Hepatocyte (in vitro differentiated cells): ENCODE data around the gene WDR91. TPM values are rescaled to one million over a fixed set of nuclear protein-coding genes. Genes with fewer than 3 reads are reported as not detected.
"Not testable (repeated sequence)": the region's sequence is repeated elsewhere in the genome, so short reads cannot be mapped to it uniquely, and the experiment has no call there.

ENCODE experiments used
- DNase-seq: peaks from one replicate; pipeline ENCODE4 v3.0.0-alpha.2; 2016; ENCODE audit warnings: low spot score
- H2AFZ ChIP-seq: fragments of 200-600 bp; sonication (generic); 2 replicates; pipeline ENCODE4 v1.6.0; 2016; ENCODE audit warnings: antibody characterized with exemption, mild to moderate bottlenecking
- H3K27ac ChIP-seq: fragments of 200-600 bp; sonication (generic); 2 replicates; pipeline ENCODE4 v1.5.1; 2016; ENCODE audit warnings: mild to moderate bottlenecking
- H3K27me3 ChIP-seq: fragments of 200-600 bp; sonication (generic); 2 replicates; pipeline ENCODE4 v1.6.1; 2016
- H3K36me3 ChIP-seq: fragments of 200-600 bp; sonication (generic); replicated peaks from 2 replicates; pipeline ENCODE4 v1.5.1; 2016; ENCODE audit warnings: low read depth; ENCODE audit not compliant: insufficient read depth
- H3K4me1 ChIP-seq: fragments of 200-600 bp; sonication (generic); 2 replicates; pipeline ENCODE4 v1.5.1; 2016; ENCODE audit warnings: mild to moderate bottlenecking, moderate library complexity; ENCODE audit not compliant: insufficient read depth
- H3K4me2 ChIP-seq: fragments of 200-600 bp; sonication (generic); 2 replicates; pipeline ENCODE4 v1.6.0; 2016
- H3K4me3 ChIP-seq: fragments of 200-600 bp; sonication (generic); 2 replicates; pipeline ENCODE4 v1.5.1; 2016; ENCODE audit warnings: mild to moderate bottlenecking
- H3K79me2 ChIP-seq: fragments of 200-600 bp; sonication (generic); 2 replicates; pipeline ENCODE4 v1.6.0; 2017; ENCODE audit warnings: mild to moderate bottlenecking
- H3K9me2 ChIP-seq: fragments of 200-600 bp; sonication (generic); replicated peaks from 2 replicates; pipeline ENCODE4 v1.6.0; 2017; ENCODE audit warnings: mild to moderate bottlenecking; ENCODE audit not compliant: insufficient read depth
- H3K9me3 ChIP-seq: fragments of 200-600 bp; sonication (generic); 2 replicates; pipeline ENCODE4 v1.5.1; 2016; ENCODE audit warnings: low read depth, mild to moderate bottlenecking
- H4K20me1 ChIP-seq: fragments of 200-600 bp; sonication (generic); 2 replicates; pipeline ENCODE4 v1.6.0; 2016; ENCODE audit warnings: mild to moderate bottlenecking; ENCODE audit not compliant: insufficient read depth, poor library complexity, severe bottlenecking
- CTCF ChIP-seq: fragments of 200-600 bp; sonication (generic); IDR thresholded peaks from 2 replicates; pipeline ENCODE4 v1.5.1; 2016; ENCODE audit warnings: antibody characterized with exemption, mild to moderate bottlenecking; ENCODE audit not compliant: poor library complexity
- EZH2 ChIP-seq: fragments of 200-600 bp; sonication (generic); IDR thresholded peaks from 2 replicates; pipeline ENCODE4 v1.6.1; 2016; ENCODE audit warnings: antibody characterized with exemption, mild to moderate bottlenecking, borderline replicate concordance
- EZH2phosphoT487 ChIP-seq: fragments of 200-600 bp; sonication (generic); IDR thresholded peaks from one replicate; pipeline ENCODE4 v1.6.1; 2018; ENCODE audit warnings: antibody characterized with exemption, mild to moderate bottlenecking, low read depth, moderate library complexity; ENCODE audit not compliant: unreplicated experiment, severe bottlenecking
- WGBS: methylation state at CpG from one replicate; pipeline ENCODE4 v1.1.6; 2016; ENCODE audit warnings: low lambda C conversion rate; ENCODE audit errors: missing lambda C conversion rate; 5-methylcytosine and 5-hydroxymethylcytosine counted together
- polyA plus RNA-seq: library from polyadenylated mRNA; unstranded; fragments of >200 nt; fragmentation: Nextera tagmentation; extraction: Ambion mirVana; gene quantifications from 2 replicates; pipeline ENCODE4 v1.2.1, GENCODE V29; 2016
- total RNA-seq: library from RNA; depleted of rRNA; stranded (reverse); fragments of >200 nt; gene quantifications from 2 replicates; pipeline ENCODE4 v1.2.3, GENCODE V29; 2014

WDR91 gene
- total and polyA plus RNA-seq, 2 experiments from 2014 or later: 8.0 to 8.2 TPM

GRCh38 chr7:135177028-135177696 is 34.2 kb downstream of the WDR91 start:
- H3K9me2 ChIP-seq: no peaks in the 10 kb centered on the region
- no peak overlapping the region for H3K27ac ChIP-seq
- TF ChIP-seq EZH2phosphoT487: no peak
- TF ChIP-seq EZH2: no peak
- TF ChIP-seq CTCF: no peak
- H3K9me3 ChIP-seq: peaks cover 16% of the 10 kb centered on the region
- WGBS: 82% methylated on average over 9 of the region's 9 CpGs
- no peak for DNase-seq
- no peaks in the 10 kb centered on the region for H4K20me1 ChIP-seq
- H3K4me3 ChIP-seq: no peak overlapping the region
- H3K79me2 ChIP-seq: no peaks in the 10 kb centered on the region
- no peak overlapping the region for H3K4me2 ChIP-seq
- no peak overlapping the region for H2AFZ ChIP-seq
- H3K36me3 ChIP-seq: no peaks in the 10 kb centered on the region
- H3K27me3 ChIP-seq: no peaks in the 10 kb centered on the region
- H3K4me1 ChIP-seq: no peaks in the 10 kb centered on the region

- Histone ChIP-seq H3K79me2 (no peaks in the 10 kb centered on the region), H3K27ac (no peak overlapping the region), H3K36me3 (no peaks in the 10 kb centered on the region), H3K4me2 (no peak overlapping the region), H3K4me1 (peaks cover 6% of the 10 kb centered on the region), H3K9me3 (peaks cover 6% of the 10 kb centered on the region), H3K4me3 (no peak overlapping the region), H3K27me3 (no peaks in the 10 kb centered on the region), H2AFZ (no peak overlapping the region), H4K20me1 (no peaks in the 10 kb centered on the region), H3K9me2 (no peaks in the 10 kb centered on the region)
- TF ChIP-seq CTCF (no peak), EZH2phosphoT487 (no peak), EZH2 (no peak)
- no peak for DNase-seq
- WGBS: 84% methylated on average over 6 of the region's 6 CpGs
Observed at GRCh38 chr7:135175931-135176330, 35.4 kb downstream of the WDR91 start.

- Histone ChIP-seq H3K4me2 (no peak overlapping the region), H3K27ac (no peak overlapping the region), H3K4me1 (peaks cover 8% of the 10 kb centered on the region), H3K79me2 (peaks cover 1% of the 10 kb centered on the region), H3K27me3 (no peaks in the 10 kb centered on the region), H3K9me2 (no peaks in the 10 kb centered on the region), H2AFZ (no peak overlapping the region), H3K36me3 (no peaks in the 10 kb centered on the region), H4K20me1 (no peaks in the 10 kb centered on the region), H3K9me3 (no peaks in the 10 kb centered on the region), H3K4me3 (no peak overlapping the region)
- no peak for TF ChIP-seq EZH2
- no peak for TF ChIP-seq CTCF
- no peak for TF ChIP-seq EZH2phosphoT487
- WGBS: 95% methylated on average over 7 of the region's 7 CpGs
- DNase-seq: no peak
Observed at GRCh38 chr7:135174941-135175340, 36.4 kb downstream of the WDR91 start.

- not testable (repeated sequence) for H3K9me2 ChIP-seq, H4K20me1 ChIP-seq, H3K27ac ChIP-seq, H2AFZ ChIP-seq, H3K27me3 ChIP-seq, H3K36me3 ChIP-seq, H3K4me2 ChIP-seq, H3K9me3 ChIP-seq, H3K4me3 ChIP-seq, DNase-seq
- peaks cover 11% of the 10 kb centered on the region for H3K79me2 ChIP-seq
- WGBS: 88% methylated on average over 4 of the region's 4 CpGs
- H3K4me1 ChIP-seq: peaks cover 18% of the 10 kb centered on the region
Observed at GRCh38 chr7:135173916-135174315, 37.4 kb downstream of the WDR91 start.

- 50% methylated on average over 19 of the region's 19 CpGs for WGBS
- H3K79me2 ChIP-seq: peaks cover 19% of the 10 kb centered on the region
- H3K4me1 ChIP-seq: peaks cover 28% of the 10 kb centered on the region
- H3K9me2 ChIP-seq, H4K20me1 ChIP-seq, H3K9me3 ChIP-seq, H3K4me3 ChIP-seq, H3K27me3 ChIP-seq, H3K36me3 ChIP-seq: not testable (repeated sequence)
- peak overlapping the region; percentile 87 for H3K4me2 ChIP-seq
- H2AFZ ChIP-seq: peak overlapping the region; percentile 62
- H3K27ac ChIP-seq: peak overlapping the region; percentile 95
- DNase-seq: peak; percentile 64
Observed at GRCh38 chr7:135171581-135172291, 39.6 kb downstream of the WDR91 start.

- Histone ChIP-seq H3K4me1 (peaks cover 28% of the 10 kb centered on the region), H2AFZ (peak overlapping the region; percentile 62)
- WGBS: 34% methylated on average over 12 of the region's 12 CpGs
Observed at GRCh38 chr7:135170998-135171481, 40.3 kb downstream of the WDR91 start.

More at GRCh38 chr7:135170998-135171481, 40.3 kb downstream of the WDR91 start:
- not testable (repeated sequence) for H3K27me3 ChIP-seq, H3K9me3 ChIP-seq, DNase-seq, H3K9me2 ChIP-seq, H3K36me3 ChIP-seq, H4K20me1 ChIP-seq
- Histone ChIP-seq H3K4me2 (peak overlapping the region; percentile 87), H3K79me2 (peaks cover 19% of the 10 kb centered on the region), H3K27ac (peak overlapping the region; percentile 95), H3K4me3 (peak overlapping the region; percentile 15)
